ENCODE data around the gene HSPG2. TPM values are rescaled to one million over a fixed set of nuclear protein-coding genes. Genes with fewer than 3 reads are reported as not detected.

The HSPG2 gene
- total and polyA plus RNA-seq, 2 donors (not counting 1 experiment from before 2014, with no cell fraction given): 2.0 to 4.5 TPM

DNA sequence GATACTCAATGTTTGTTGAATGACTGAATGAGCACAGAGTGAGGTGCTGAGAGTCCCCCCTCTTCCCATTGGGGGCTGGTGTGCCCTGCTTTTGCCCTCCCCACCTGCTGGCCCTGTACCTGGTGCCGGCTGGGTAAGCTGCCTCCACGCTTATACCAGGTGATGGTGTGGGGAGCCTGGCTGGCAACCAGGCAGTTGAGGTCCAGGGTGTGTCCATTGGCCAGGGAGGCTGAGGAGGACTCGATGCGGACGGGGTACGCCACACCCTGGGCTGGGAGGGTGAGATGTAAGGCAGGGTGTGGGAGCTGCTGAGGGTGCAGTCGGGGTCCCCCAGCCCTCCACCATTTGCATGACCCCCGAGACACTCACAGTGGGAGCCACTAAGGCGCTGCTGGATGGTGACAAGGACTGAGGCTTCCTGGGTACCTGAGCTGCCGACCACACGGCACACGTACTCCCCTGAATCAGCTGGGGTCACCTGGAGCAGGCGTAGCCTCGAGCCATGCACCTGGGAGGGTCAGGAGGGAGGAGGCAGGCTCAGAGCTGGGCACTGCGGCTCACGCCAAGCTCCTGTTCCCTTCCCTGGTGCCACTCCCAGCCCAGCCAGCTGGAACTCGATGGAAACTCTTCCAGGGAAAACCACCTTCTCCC, 88.5 kb downstream of the HSPG2 start:
- Histone ChIP-seq H4K20me1 (ENCODE audit: control insufficient read depth, insufficient read depth, low read length, poor library complexity, severe bottlenecking) (no peaks in the 10 kb centered on the region), H3K27me3 (replicated peaks in 1 of 4; ENCODE audit: control extremely low read depth in 1 of 4, control insufficient read depth in 3 of 4, insufficient read depth in 4 of 4, low read length in 3 of 4) (no peaks in the 10 kb centered on the region), H3K27ac (ENCODE audit: low read length in 2 of 2) (no peak overlapping the region), H3K9me3 (ENCODE audit: control extremely low read depth in 1 of 3, control insufficient read depth in 2 of 3, insufficient read depth in 1 of 3, low read length in 2 of 3) (peaks cover 0 to 4% (median 0%) of the 10 kb centered on the region in 3 donors), H3K9ac (ENCODE audit: low read length) (no peak overlapping the region), H3K36me3 (replicated peaks in 1 of 2; ENCODE audit: control extremely low read depth in 1 of 2, control insufficient read depth in 1 of 2, extremely low read depth in 1 of 2, insufficient read depth in 2 of 2, low read length in 1 of 2) (peaks cover 0 to 2% of the 10 kb centered on the region in 2 experiments), H3K4me3 (ENCODE audit: control extremely low read depth in 1 of 5, extremely low read depth in 1 of 5, insufficient read depth in 1 of 5, low read depth in 2 of 5, low read length in 4 of 5) (no peak overlapping the region), H3K4me1 (ENCODE audit: control insufficient read depth in 2 of 2, insufficient read depth in 2 of 2, low read length in 2 of 2) (peaks cover 6 to 15% of the 10 kb centered on the region in 2 donors), H3K79me2 (ENCODE audit: control insufficient read depth, insufficient read depth, low read length) (no peaks in the 10 kb centered on the region), H2AFZ (ENCODE audit: insufficient read depth, low read depth, low read length, poor library complexity, severe bottlenecking) (no peak overlapping the region), H3K4me2 (replicated peaks; ENCODE audit: low read depth, low read length, poor library complexity, severe bottlenecking) (no peak overlapping the region)
- Mint-ChIP-seq H3K9me3 (ENCODE audit: insufficient read depth) (no peaks in the 10 kb centered on the region), H3K27me3 (no peaks in the 10 kb centered on the region), H3K4me3 (no peak overlapping the region), H3K4me1 (peaks cover 11% of the 10 kb centered on the region), H3K27ac (no peak overlapping the region)
- 90% methylated on average over 14 of the region's 17 CpGs for WGBS (ENCODE audit: insufficient coverage)
- ChIA-PET POLR2A (no interaction called here), CTCF (no interaction called here)
- ATAC-seq (ENCODE audit: low read depth): no peak
- DNase-seq: no peak
- TF ChIP-seq EZH2 (IDR thresholded peaks at IDR 0.05; ENCODE audit: borderline replicate concordance, insufficient read depth, low read depth, low read length, poor library complexity, severe bottlenecking): no peak
- TF ChIP-seq, protein P1, sequence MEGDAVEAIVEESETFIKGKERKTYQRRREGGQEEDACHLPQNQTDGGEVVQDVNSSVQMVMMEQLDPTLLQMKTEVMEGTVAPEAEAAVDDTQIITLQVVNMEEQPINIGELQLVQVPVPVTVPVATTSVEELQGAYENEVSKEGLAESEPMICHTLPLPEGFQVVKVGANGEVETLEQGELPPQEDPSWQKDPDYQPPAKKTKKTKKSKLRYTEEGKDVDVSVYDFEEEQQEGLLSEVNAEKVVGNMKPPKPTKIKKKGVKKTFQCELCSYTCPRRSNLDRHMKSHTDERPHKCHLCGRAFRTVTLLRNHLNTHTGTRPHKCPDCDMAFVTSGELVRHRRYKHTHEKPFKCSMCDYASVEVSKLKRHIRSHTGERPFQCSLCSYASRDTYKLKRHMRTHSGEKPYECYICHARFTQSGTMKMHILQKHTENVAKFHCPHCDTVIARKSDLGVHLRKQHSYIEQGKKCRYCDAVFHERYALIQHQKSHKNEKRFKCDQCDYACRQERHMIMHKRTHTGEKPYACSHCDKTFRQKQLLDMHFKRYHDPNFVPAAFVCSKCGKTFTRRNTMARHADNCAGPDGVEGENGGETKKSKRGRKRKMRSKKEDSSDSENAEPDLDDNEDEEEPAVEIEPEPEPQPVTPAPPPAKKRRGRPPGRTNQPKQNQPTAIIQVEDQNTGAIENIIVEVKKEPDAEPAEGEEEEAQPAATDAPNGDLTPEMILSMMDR (IDR thresholded peaks at IDR 0.05): no peak
- intact Hi-C loops (cut with micrococcal nuclease): no loop called here

Measured in B cell (primary cell).